SK-N-SH treated with all-trans-retinoic acid at 6 μM for 48 hours (cell line): Measurements from ENCODE around the gene GSE1.
A peak's percentile ranks its signal among the peaks of the same experiment; 100 is the strongest.

Source experiments
- ATAC-seq: fragments of 200-7000 bp; cut with Tn5 transposase; 3 replicates; pipeline ENCODE4 v1.9.1; 2020; ENCODE audit warnings: mild to moderate bottlenecking, moderate library complexity
- ARNTL ChIP-seq: fragments of 450-650 bp; formaldehyde crosslinking; IDR thresholded peaks from 2 replicates; pipeline ENCODE4 v1.5.0; 2020; ENCODE audit warnings: low read depth, mild to moderate bottlenecking, moderate library complexity, borderline replicate concordance
- CSDC2 ChIP-seq: fragments of 250-450 bp; sonication (Bioruptor Pico); IDR thresholded peaks from 2 replicates; pipeline ENCODE4 v1.5.0; 2020; ENCODE audit warnings: mild to moderate bottlenecking, moderate library complexity
- CSRNP3 ChIP-seq: fragments of 250-450 bp; sonication (Bioruptor Pico); IDR thresholded peaks from 2 replicates; pipeline ENCODE4 v1.5.1; 2021; ENCODE audit warnings: mild to moderate bottlenecking, moderate library complexity
- ESRRG ChIP-seq: fragments of 250-450 bp; sonication (Bioruptor Pico); IDR thresholded peaks from 2 replicates; pipeline ENCODE4 v1.6.1; 2021; ENCODE audit warnings: mild to moderate bottlenecking
- GLIS3 ChIP-seq: fragments of 250-450 bp; sonication (Bioruptor Pico); IDR thresholded peaks from 2 replicates; pipeline ENCODE4 v1.5.0; 2020; ENCODE audit warnings: mild to moderate bottlenecking, moderate library complexity
- ISL1 ChIP-seq: fragments of 250-450 bp; sonication (Bioruptor Pico); IDR thresholded peaks from 2 replicates; pipeline ENCODE4 v2.1.2; 2022; ENCODE audit warnings: mild to moderate bottlenecking, moderate library complexity
- OSR1 ChIP-seq: fragments of 250-450 bp; sonication (Bioruptor Pico); IDR thresholded peaks from 2 replicates; pipeline ENCODE4 v1.8.0; 2022; ENCODE audit warnings: moderate library complexity, mild to moderate bottlenecking, inconsistent platforms
- POU6F1 ChIP-seq: fragments of 250-450 bp; sonication (Bioruptor Pico); IDR thresholded peaks from 2 replicates; pipeline ENCODE4 v1.8.0; 2021; ENCODE audit warnings: low read depth, mild to moderate bottlenecking, moderate library complexity, borderline replicate concordance
- RARB ChIP-seq: fragments of 250-450 bp; sonication (Bioruptor Pico); IDR thresholded peaks from 2 replicates; pipeline ENCODE4 v1.8.0; 2021; ENCODE audit warnings: mild to moderate bottlenecking, moderate library complexity
- SNAI2 ChIP-seq: fragments of 250-450 bp; sonication (Bioruptor Pico); IDR thresholded peaks from 2 replicates; pipeline ENCODE4 v1.5.0; 2020; ENCODE audit warnings: mild to moderate bottlenecking, moderate library complexity
- TCF4 ChIP-seq: fragments of 250-450 bp; sonication (Bioruptor Pico); IDR thresholded peaks from 2 replicates; pipeline ENCODE4 v1.8.0; 2021; ENCODE audit warnings: mild to moderate bottlenecking, moderate library complexity, borderline replicate concordance
- TSHZ2 ChIP-seq: fragments of 250-450 bp; sonication (Bioruptor Pico); IDR thresholded peaks from 2 replicates; pipeline ENCODE4 v1.5.0; 2020; ENCODE audit warnings: mild to moderate bottlenecking, moderate library complexity
- ZC3H10 ChIP-seq: fragments of 250-450 bp; sonication (Bioruptor Pico); IDR thresholded peaks from 2 replicates; pipeline ENCODE4 v1.5.1; 2021; ENCODE audit warnings: mild to moderate bottlenecking, moderate library complexity
- ZFP3 ChIP-seq: fragments of 250-450 bp; sonication (Bioruptor Pico); IDR thresholded peaks from 2 replicates; pipeline ENCODE4 v1.5.0; 2020; ENCODE audit warnings: mild to moderate bottlenecking, moderate library complexity
- ZNF565 ChIP-seq: fragments of 450-650 bp; formaldehyde crosslinking; conservative IDR thresholded peaks from 2 replicates; pipeline ENCODE4 v1.5.0; 2020; ENCODE audit warnings: low read depth, mild to moderate bottlenecking, moderate library complexity
- ZNF70 ChIP-seq: fragments of 450-650 bp; formaldehyde crosslinking; IDR thresholded peaks from 2 replicates; pipeline ENCODE4 v1.5.0; 2020; ENCODE audit warnings: mild to moderate bottlenecking, moderate library complexity
- ZNF8 ChIP-seq: fragments of 450-650 bp; formaldehyde crosslinking; IDR thresholded peaks from 2 replicates; pipeline ENCODE4 v1.5.0; 2020; ENCODE audit warnings: mild to moderate bottlenecking, moderate library complexity
- TF ChIP-seq, protein P1 (sequence below): fragments of 250-450 bp; sonication (Bioruptor Pico); IDR thresholded peaks from 2 replicates; pipeline ENCODE4 v1.5.1; 2020; ENCODE audit warnings: low read depth, mild to moderate bottlenecking, moderate library complexity
- TF ChIP-seq, protein P2 (sequence below): fragments of 250-450 bp; sonication (Bioruptor Pico); IDR thresholded peaks from 2 replicates; pipeline ENCODE4 v1.8.0; 2020; ENCODE audit warnings: mild to moderate bottlenecking, moderate library complexity, borderline replicate concordance

Gene GSE1

GRCh38 chr16:85620374-85620773 is 7.3 kb downstream of the GSE1 start (continued):
- TF ChIP-seq ZC3H10 (CRISPR knock-in tag) (no peak), POU6F1 (no peak)

GRCh38 chr16:85621698-85622428 is 8.7 kb downstream of the GSE1 start:
- TF ChIP-seq ISL1 (CRISPR knock-in tag) (no peak), ZFP3 (peak; percentile 89), ESRRG (CRISPR knock-in tag) (no peak)
- ATAC-seq, result no peak

DNA sequence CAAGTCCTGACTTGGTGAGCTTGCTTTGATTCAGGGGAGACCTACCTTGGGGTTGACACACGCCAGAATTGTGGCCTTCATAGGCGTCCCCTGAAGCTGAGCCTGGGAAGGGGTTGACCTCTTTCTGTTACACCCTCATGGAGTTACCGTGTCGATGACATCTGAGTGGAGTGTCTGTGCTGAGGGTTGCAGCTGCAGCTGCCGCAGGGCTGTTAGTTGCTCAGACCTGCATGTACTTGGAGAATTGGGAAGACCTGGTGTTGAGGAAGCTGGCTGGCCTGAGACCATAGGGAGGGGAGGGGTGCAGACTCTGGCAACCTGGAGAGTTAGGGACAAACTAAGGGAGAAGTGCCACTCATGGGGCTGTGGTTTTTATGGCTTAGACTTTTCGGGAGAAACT is 9.6 kb downstream of the GSE1 start:
- no peak for ATAC-seq
- TF ChIP-seq CSRNP3 (CRISPR knock-in tag), result no peak
- TF ChIP-seq ZNF8 (CRISPR knock-in tag), result no peak
- no peak for TF ChIP-seq GLIS3
- TF ChIP-seq SNAI2 (CRISPR knock-in tag), result no peak
- TF ChIP-seq RARB (CRISPR knock-in tag), result no peak

DNA sequence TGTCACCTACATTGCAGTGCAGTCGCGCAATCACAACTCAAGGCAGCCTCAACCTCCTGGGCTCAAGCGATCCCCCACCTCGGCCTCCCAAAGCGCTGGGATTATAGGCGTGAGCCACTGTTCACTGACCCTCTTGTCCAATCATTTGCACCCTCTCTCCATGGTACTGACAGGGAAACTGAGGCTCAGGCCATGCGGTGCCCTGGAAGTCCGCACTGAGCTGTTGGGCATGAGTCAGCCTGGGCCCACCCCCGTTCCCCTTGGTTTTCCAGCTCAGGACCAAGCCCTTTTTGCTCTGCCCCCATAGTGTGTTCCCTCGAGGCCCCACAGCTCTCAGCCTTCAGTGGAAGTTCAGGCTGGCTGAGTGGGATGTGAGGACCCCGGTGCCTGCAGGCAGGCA is 10.1 kb downstream of the GSE1 start:
- TF ChIP-seq ZNF565 (CRISPR knock-in tag), result no peak
- no peak for TF ChIP-seq OSR1 (CRISPR knock-in tag)
- TF ChIP-seq TCF4 (CRISPR knock-in tag), result no peak
- no peak for TF ChIP-seq GLIS3
- TF ChIP-seq CSDC2 (CRISPR knock-in tag), result no peak
- TF ChIP-seq TSHZ2 (CRISPR knock-in tag), result no peak
- no peak for TF ChIP-seq ESRRG (CRISPR knock-in tag)
- no peak for ATAC-seq

GRCh38 chr16:85623997-85624601 is 11.0 kb downstream of the GSE1 start:
- TF ChIP-seq, protein P1, sequence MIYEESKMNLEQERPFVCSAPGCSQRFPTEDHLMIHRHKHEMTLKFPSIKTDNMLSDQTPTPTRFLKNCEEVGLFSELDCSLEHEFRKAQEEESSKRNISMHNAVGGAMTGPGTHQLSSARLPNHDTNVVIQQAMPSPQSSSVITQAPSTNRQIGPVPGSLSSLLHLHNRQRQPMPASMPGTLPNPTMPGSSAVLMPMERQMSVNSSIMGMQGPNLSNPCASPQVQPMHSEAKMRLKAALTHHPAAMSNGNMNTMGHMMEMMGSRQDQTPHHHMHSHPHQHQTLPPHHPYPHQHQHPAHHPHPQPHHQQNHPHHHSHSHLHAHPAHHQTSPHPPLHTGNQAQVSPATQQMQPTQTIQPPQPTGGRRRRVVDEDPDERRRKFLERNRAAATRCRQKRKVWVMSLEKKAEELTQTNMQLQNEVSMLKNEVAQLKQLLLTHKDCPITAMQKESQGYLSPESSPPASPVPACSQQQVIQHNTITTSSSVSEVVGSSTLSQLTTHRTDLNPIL, result no peak
- TF ChIP-seq RARB (CRISPR knock-in tag) (no peak), ZNF70 (CRISPR knock-in tag) (no peak), POU6F1 (no peak), GLIS3 (no peak), ESRRG (CRISPR knock-in tag) (no peak), ZFP3 (no peak), CSRNP3 (CRISPR knock-in tag) (no peak), SNAI2 (CRISPR knock-in tag) (no peak), TCF4 (CRISPR knock-in tag) (no peak), ARNTL (CRISPR knock-in tag) (no peak)
- TF ChIP-seq, protein P2, sequence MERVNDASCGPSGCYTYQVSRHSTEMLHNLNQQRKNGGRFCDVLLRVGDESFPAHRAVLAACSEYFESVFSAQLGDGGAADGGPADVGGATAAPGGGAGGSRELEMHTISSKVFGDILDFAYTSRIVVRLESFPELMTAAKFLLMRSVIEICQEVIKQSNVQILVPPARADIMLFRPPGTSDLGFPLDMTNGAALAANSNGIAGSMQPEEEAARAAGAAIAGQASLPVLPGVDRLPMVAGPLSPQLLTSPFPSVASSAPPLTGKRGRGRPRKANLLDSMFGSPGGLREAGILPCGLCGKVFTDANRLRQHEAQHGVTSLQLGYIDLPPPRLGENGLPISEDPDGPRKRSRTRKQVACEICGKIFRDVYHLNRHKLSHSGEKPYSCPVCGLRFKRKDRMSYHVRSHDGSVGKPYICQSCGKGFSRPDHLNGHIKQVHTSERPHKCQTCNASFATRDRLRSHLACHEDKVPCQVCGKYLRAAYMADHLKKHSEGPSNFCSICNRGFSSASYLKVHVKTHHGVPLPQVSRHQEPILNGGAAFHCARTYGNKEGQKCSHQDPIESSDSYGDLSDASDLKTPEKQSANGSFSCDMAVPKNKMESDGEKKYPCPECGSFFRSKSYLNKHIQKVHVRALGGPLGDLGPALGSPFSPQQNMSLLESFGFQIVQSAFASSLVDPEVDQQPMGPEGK (CRISPR knock-in tag), result no peak
- ATAC-seq, result no peak
